Gastroesophageal sphincter (tissue), 4 donors: Measurements from ENCODE around the gene IQCB1. TPM values are rescaled to one million over a fixed set of nuclear protein-coding genes. Genes with fewer than 3 reads are reported as not detected.

Experiments used
- ATAC-seq: fragments of 150-250 bp; one replicate; pipeline ENCODE4 v1.9.1; 2016; ENCODE audit warnings: mild to moderate bottlenecking, moderate library complexity
- H3K27ac ChIP-seq, 4 donors: fragments of 200-600 bp; sonication (generic) in 3 of 4; 1 replicate in 3 of 4; 2 replicates in 1 of 4; pipeline ENCODE4 v1.5.1; 2016 to 2019
- H3K27me3 ChIP-seq: fragments of 200-600 bp; sonication (generic); one replicate; pipeline ENCODE4 v1.5.1; 2019
- H3K36me3 ChIP-seq, 2 donors: fragments of 200-600 bp; sonication (generic); one replicate each; pipeline ENCODE4 v1.5.1; 2019; ENCODE audit warnings: control low read depth in 1 of 2
- H3K4me1 ChIP-seq, 3 donors: fragments of 200-600 bp; sonication (generic); 1 replicate in 2 of 3; 2 replicates in 1 of 3; pipeline ENCODE4 v1.5.1; 2016 to 2019; ENCODE audit warnings: control low read depth in 2 of 3
- H3K4me3 ChIP-seq, 2 donors: fragments of 200-600 bp; sonication (generic); one replicate each; pipeline ENCODE4 v1.5.1; 2019; ENCODE audit warnings: mild to moderate bottlenecking in 1 of 2, moderate library complexity in 1 of 2
- H3K9me3 ChIP-seq, 3 donors: fragments of 200-600 bp; sonication (generic); one replicate each; pipeline ENCODE4 v1.5.1; 2017 to 2019; ENCODE audit warnings: control low read depth in 2 of 3
- CTCF ChIP-seq, 4 experiments: fragments of 200-600 bp in 2 of 4; fragments of 450-650 bp in 2 of 4; sonication (generic) in 1 of 4; IDR thresholded peaks; one replicate each; pipeline ENCODE4 v1.5.1; 2017 to 2019; ENCODE audit warnings: antibody characterized with exemption in 4 of 4, mild to moderate bottlenecking in 2 of 4, moderate library complexity in 2 of 4
- EP300 ChIP-seq: sonication (generic); formaldehyde crosslinking; IDR thresholded peaks from one replicate; pipeline ENCODE4 v1.6.1; 2017; ENCODE audit warnings: antibody characterized with exemption, mild to moderate bottlenecking
- POLR2A ChIP-seq, 2 donors: fragments of 450-650 bp; IDR thresholded peaks; one replicate each; pipeline ENCODE4 v1.6.1; 2017; ENCODE audit warnings: antibody characterized with exemption in 2 of 2, mild to moderate bottlenecking in 2 of 2, moderate library complexity in 1 of 2
- POLR2AphosphoS5 ChIP-seq: sonication (generic); formaldehyde crosslinking; IDR thresholded peaks from one replicate; pipeline ENCODE4 v1.6.1; 2017; ENCODE audit warnings: antibody characterized with exemption
- WGBS, 2 donors: methylation state at CpG; one replicate each; pipeline ENCODE4 v1.1.5; 2018; ENCODE audit warnings: low coverage in 1 of 2; 5-methylcytosine and 5-hydroxymethylcytosine counted together
- total RNA-seq, 4 donors: library from RNA; depleted of rRNA; stranded (reverse); fragments of >200 nt; gene quantifications; one replicate each; pipeline ENCODE4 v1.1.0, GENCODE V29; 2016

IQCB1 gene
- total RNA-seq, 4 donors from 2014 or later: 10.0 to 28.8 (median 17.6) TPM

GRCh38 chr3:121740896-121741295, 94.0 kb downstream of the IQCB1 start:
- TF ChIP-seq POLR2A (IDR thresholded peaks at IDR 0.05) (no peak), POLR2AphosphoS5 (no peak), CTCF (IDR thresholded peaks at IDR 0.05) (no peak), EP300 (no peak)
- Histone ChIP-seq H3K27ac (no peak overlapping the region), H3K4me1 (peaks cover 0 to 49% (median 0%) of the 10 kb centered on the region in 3 donors), H3K36me3 (peaks cover 0 to 11% of the 10 kb centered on the region in 2 donors), H3K9me3 (no peaks in the 10 kb centered on the region), H3K27me3 (no peaks in the 10 kb centered on the region), H3K4me3 (no peak overlapping the region)
- no peak for ATAC-seq
- 44 to 45% methylated on average over 2 of the region's 2 CpGs for WGBS, 2 donors

GRCh38 chr3:121739902-121740301, 95.0 kb downstream of the IQCB1 start:
- no peak for ATAC-seq
- Histone ChIP-seq H3K36me3 (peaks cover 0 to 11% of the 10 kb centered on the region in 2 donors), H3K27me3 (no peaks in the 10 kb centered on the region), H3K27ac (no peak overlapping the region), H3K4me1 (peaks cover 0 to 52% (median 0%) of the 10 kb centered on the region in 3 donors), H3K9me3 (no peaks in the 10 kb centered on the region), H3K4me3 (no peak overlapping the region)
- TF ChIP-seq EP300 (no peak), CTCF (IDR thresholded peaks at IDR 0.05) (no peak), POLR2A (IDR thresholded peaks at IDR 0.05) (no peak), POLR2AphosphoS5 (no peak)

GRCh38 chr3:121737644-121738043, 97.2 kb downstream of the IQCB1 start:
- no peaks in the 10 kb centered on the region for H3K27me3 ChIP-seq
- WGBS, 2 donors: 95 to 98% methylated on average over 4 of the region's 4 CpGs
- no peak overlapping the region for H3K27ac ChIP-seq
- H3K36me3 ChIP-seq: peaks cover 0 to 6% of the 10 kb centered on the region in 2 donors
- ATAC-seq: no peak
- no peak overlapping the region for H3K4me3 ChIP-seq
- TF ChIP-seq CTCF (IDR thresholded peaks at IDR 0.05) (no peak), POLR2AphosphoS5 (no peak), POLR2A (IDR thresholded peaks at IDR 0.05) (no peak), EP300 (no peak)
- H3K4me1 ChIP-seq: peaks cover 0 to 48% (median 0%) of the 10 kb centered on the region in 3 donors
- H3K9me3 ChIP-seq: no peaks in the 10 kb centered on the region

DNA sequence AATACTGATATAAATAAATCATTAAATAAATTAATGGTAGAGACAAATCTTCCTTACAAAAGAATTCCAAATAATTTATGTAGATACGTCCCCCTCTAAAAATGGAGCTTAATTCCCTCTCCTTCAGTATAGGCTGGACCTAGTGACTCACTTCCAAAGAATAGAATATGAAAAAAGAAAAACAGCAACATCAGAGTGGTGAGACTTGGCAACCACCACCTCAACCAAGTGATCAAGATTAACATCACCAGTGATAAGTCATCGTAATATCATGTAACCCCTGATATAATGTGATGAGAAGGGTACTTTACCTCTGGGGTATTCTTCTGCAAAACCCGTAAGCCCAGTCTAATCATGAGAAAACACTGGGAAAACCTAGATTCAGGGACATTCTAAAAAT, 98.7 kb downstream of the IQCB1 start:
- Histone ChIP-seq H3K4me3 (no peak overlapping the region), H3K27ac (no peak overlapping the region), H3K27me3 (no peaks in the 10 kb centered on the region), H3K36me3 (peaks cover 0 to 6% of the 10 kb centered on the region in 2 donors), H3K4me1 (peaks cover 0 to 57% (median 0%) of the 10 kb centered on the region in 3 donors), H3K9me3 (no peaks in the 10 kb centered on the region)
- 60 to 87% methylated on average over 3 of the region's 3 CpGs for WGBS, 2 donors
- TF ChIP-seq CTCF (IDR thresholded peaks at IDR 0.05) (no peak), EP300 (no peak), POLR2AphosphoS5 (no peak), POLR2A (IDR thresholded peaks at IDR 0.05) (no peak)
- ATAC-seq: no peak

- Histone ChIP-seq H3K4me1 (peaks cover 0 to 56% (median 0%) of the 10 kb centered on the region in 3 donors), H3K27ac (no peak overlapping the region), H3K27me3 (no peaks in the 10 kb centered on the region), H3K9me3 (no peaks in the 10 kb centered on the region), H3K36me3 (peaks cover 0 to 6% of the 10 kb centered on the region in 2 donors), H3K4me3 (no peak overlapping the region)
- no peak for TF ChIP-seq POLR2A (IDR thresholded peaks at IDR 0.05)
- no peak for TF ChIP-seq CTCF (IDR thresholded peaks at IDR 0.05)
- TF ChIP-seq POLR2AphosphoS5: no peak
- TF ChIP-seq EP300: no peak
- ATAC-seq: no peak
These were observed 99.7 kb downstream of the IQCB1 start for GRCh38 chr3:121735047-121735696.
